ENCODE data around the gene REXO1. TPM values are rescaled to one million over a fixed set of nuclear protein-coding genes. Genes with fewer than 3 reads are reported as not detected.

Gene REXO1
- total RNA-seq, 1 experiment from 2014 or later = 52.2 TPM

DNA sequence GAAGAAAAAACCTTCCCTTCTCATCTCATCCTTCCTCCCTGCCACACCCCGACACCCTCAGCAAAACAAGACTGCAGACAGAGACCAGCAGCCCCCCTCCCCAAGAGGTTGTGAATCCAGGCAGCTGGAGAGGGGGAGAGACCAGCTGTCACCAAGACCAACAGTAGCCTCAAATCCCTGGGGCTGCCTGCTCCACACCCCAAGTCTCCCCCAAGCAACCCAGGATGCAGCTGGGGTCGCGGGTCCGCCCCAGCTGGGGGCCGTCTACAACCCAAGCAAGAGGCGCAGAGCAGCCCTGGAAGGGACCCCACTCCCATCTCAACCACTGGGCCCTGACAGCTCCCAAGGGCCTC is 8.0 kb upstream of the REXO1 start:
- H3K4me3 ChIP-seq (replicated peaks in 1 of 2; ENCODE audit: low read depth in 1 of 2, low read length in 2 of 2) = no peak overlapping the region
- no peaks in the 10 kb centered on the region for H3K27me3 ChIP-seq (ENCODE audit: insufficient read depth, low read length)
- H2AFZ ChIP-seq (ENCODE audit: low read depth, low read length, poor library complexity, severe bottlenecking) = no peak overlapping the region
- peaks cover 7% of the 10 kb centered on the region; the same call in 1 of the 2 replicates for H4K20me1 ChIP-seq (ENCODE audit: insufficient read depth)
- peak overlapping the region; percentile 53 for H3K9ac ChIP-seq (ENCODE audit: low read length)
- RAD21 ChIA-PET (ENCODE audit: low non-redundant PET in 1 of 2, low total read pairs in 2 of 2, uncharacterized antibody in 2 of 2, unreplicated experiment in 2 of 2) = no interaction called here
- peak overlapping the region; percentile 88 for H3K27ac ChIP-seq (ENCODE audit: low read depth, low read length)
- H3K36me3 ChIP-seq (ENCODE audit: control insufficient read depth in 1 of 2, insufficient read depth in 2 of 2, low read length in 2 of 2) = peaks cover 0 to 7% of the 10 kb centered on the region in 2 experiments; a peak in 1 of 4 replicates
- intact Hi-C loops (cut with micrococcal nuclease) = no loop called here
- CTCF ChIA-PET = no interaction called here
- H3K79me2 ChIP-seq (ENCODE audit: insufficient read depth, low read length) = peaks cover 96% of the 10 kb centered on the region
- no TSS peak for BruUV-seq (replicated peaks)
- TF ChIP-seq FOSL1 (IDR thresholded peaks at IDR 0.05; ENCODE audit: low read depth) (no peak), SIN3A (IDR thresholded peaks at IDR 0.05; ENCODE audit: low read depth) (no peak), SRF (IDR thresholded peaks at IDR 0.05; ENCODE audit: low read depth) (no peak)
- TF ChIP-seq, protein P1, sequence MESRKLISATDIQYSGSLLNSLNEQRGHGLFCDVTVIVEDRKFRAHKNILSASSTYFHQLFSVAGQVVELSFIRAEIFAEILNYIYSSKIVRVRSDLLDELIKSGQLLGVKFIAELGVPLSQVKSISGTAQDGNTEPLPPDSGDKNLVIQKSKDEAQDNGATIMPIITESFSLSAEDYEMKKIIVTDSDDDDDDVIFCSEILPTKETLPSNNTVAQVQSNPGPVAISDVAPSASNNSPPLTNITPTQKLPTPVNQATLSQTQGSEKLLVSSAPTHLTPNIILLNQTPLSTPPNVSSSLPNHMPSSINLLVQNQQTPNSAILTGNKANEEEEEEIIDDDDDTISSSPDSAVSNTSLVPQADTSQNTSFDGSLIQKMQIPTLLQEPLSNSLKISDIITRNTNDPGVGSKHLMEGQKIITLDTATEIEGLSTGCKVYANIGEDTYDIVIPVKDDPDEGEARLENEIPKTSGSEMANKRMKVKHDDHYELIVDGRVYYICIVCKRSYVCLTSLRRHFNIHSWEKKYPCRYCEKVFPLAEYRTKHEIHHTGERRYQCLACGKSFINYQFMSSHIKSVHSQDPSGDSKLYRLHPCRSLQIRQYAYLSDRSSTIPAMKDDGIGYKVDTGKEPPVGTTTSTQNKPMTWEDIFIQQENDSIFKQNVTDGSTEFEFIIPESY (IDR thresholded peaks at IDR 0.05; ENCODE audit: extremely low read depth, insufficient replicate concordance, low read length) = no peak
- peak overlapping the region; percentile 83 for H3K4me2 ChIP-seq (ENCODE audit: low read length)
- no peak for ATAC-seq
- DNase-seq (ENCODE audit: low read depth, low spot score) = no peak
- no peaks in the 10 kb centered on the region for H3K9me2 ChIP-seq (ENCODE audit: insufficient read depth)
- H3K4me1 ChIP-seq (ENCODE audit: control insufficient read depth in 1 of 2, insufficient read depth in 2 of 2, low read length in 2 of 2) = peaks cover 83 to 93% of the 10 kb centered on the region in 2 experiments
- H3K9me3 ChIP-seq (ENCODE audit: control insufficient read depth in 1 of 2, insufficient read depth in 1 of 2, low read depth in 1 of 2, low read length in 2 of 2) = no peaks in the 10 kb centered on the region
- POLR2A ChIA-PET = no interaction called here

DNA sequence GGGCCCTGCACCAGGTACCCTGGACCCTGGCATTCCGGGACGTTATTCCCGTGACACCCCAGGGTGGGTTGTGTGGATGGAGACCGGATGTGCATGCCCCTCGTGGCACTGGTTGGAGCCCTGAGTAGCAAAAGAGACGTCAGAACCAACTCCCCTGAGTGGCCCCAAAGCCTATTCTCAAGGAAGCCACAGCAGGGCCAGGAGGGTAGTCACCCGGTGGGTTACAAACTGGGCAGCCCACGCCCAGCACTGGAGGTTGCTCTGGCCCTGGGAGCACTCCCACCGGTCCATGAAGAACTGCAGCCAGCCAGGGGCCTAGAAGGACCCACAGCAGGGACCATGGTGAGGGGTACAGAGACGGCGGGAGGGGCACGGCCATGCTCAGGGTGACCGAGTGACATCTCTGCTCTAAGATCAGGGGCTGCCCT is 7.6 kb upstream of the REXO1 start:
- no peak for ATAC-seq

More for the DNA sequence above, 7.6 kb upstream of the REXO1 start:
- Histone ChIP-seq H2AFZ (ENCODE audit: low read depth, low read length, poor library complexity, severe bottlenecking) (no peak overlapping the region), H3K4me2 (ENCODE audit: low read length) (peak overlapping the region; percentile 83), H3K9me3 (ENCODE audit: control insufficient read depth in 1 of 2, insufficient read depth in 1 of 2, low read depth in 1 of 2, low read length in 2 of 2) (no peaks in the 10 kb centered on the region), H3K27me3 (ENCODE audit: insufficient read depth, low read length) (no peaks in the 10 kb centered on the region), H3K4me1 (ENCODE audit: control insufficient read depth in 1 of 2, insufficient read depth in 2 of 2, low read length in 2 of 2) (peaks cover 78 to 88% of the 10 kb centered on the region in 2 experiments), H3K79me2 (ENCODE audit: insufficient read depth, low read length) (peaks cover 94% of the 10 kb centered on the region), H3K9ac (ENCODE audit: low read length) (peak overlapping the region; percentile 53), H4K20me1 (ENCODE audit: insufficient read depth) (peaks cover 7% of the 10 kb centered on the region; the same call in 1 of the 2 replicates), H3K4me3 (replicated peaks in 1 of 2; ENCODE audit: low read depth in 1 of 2, low read length in 2 of 2) (peak overlapping the region; percentile 22 to 32; a peak in 3 of 4 replicates), H3K9me2 (ENCODE audit: insufficient read depth) (no peaks in the 10 kb centered on the region), H3K27ac (ENCODE audit: low read depth, low read length) (peak overlapping the region; percentile 88), H3K36me3 (ENCODE audit: control insufficient read depth in 1 of 2, insufficient read depth in 2 of 2, low read length in 2 of 2) (peaks cover 0 to 7% of the 10 kb centered on the region in 2 experiments; a peak in 1 of 4 replicates)
- ChIA-PET POLR2A (no interaction called here), RAD21 (ENCODE audit: low non-redundant PET in 1 of 2, low total read pairs in 2 of 2, uncharacterized antibody in 2 of 2, unreplicated experiment in 2 of 2) (no interaction called here), CTCF (interaction anchor here (0.7 to 1.4 kb wide), 2 partner anchors 9 to 29 kb away, joined by 3 read pairs; no protein-coding TSS in a partner anchor)
- no TSS peak for BruUV-seq (replicated peaks)
- intact Hi-C loops (cut with micrococcal nuclease) = no loop called here
- DNase-seq (ENCODE audit: low read depth, low spot score) = no peak
- TF ChIP-seq JUND (IDR thresholded peaks at IDR 0.05) (no peak), CEBPB (IDR thresholded peaks at IDR 0.05; ENCODE audit: low read depth) (no peak), ZNF274 (IDR thresholded peaks at IDR 0.05; ENCODE audit: low read depth, low read length) (no peak), TCF7L2 (IDR thresholded peaks at IDR 0.05; ENCODE audit: borderline replicate concordance, extremely low read depth, insufficient read depth, insufficient read length) (no peak), POLR2AphosphoS5 (IDR thresholded peaks at IDR 0.05; ENCODE audit: low read depth, low read length) (no peak), POLR2A (IDR thresholded peaks at IDR 0.05; ENCODE audit: borderline replicate concordance, extremely low read depth, insufficient read depth, insufficient read length) (no peak)
- TF ChIP-seq, protein P1 (IDR thresholded peaks at IDR 0.05; ENCODE audit: extremely low read depth, insufficient replicate concordance, low read length) = no peak
